ENCODE measurements around the gene DYNC1I1. TPM values are rescaled to one million over a fixed set of nuclear protein-coding genes. Genes with fewer than 3 reads are reported as not detected.

Gene DYNC1I1
- polyA plus RNA-seq, 1 donor from 2014 or later, result not detected

DNA sequence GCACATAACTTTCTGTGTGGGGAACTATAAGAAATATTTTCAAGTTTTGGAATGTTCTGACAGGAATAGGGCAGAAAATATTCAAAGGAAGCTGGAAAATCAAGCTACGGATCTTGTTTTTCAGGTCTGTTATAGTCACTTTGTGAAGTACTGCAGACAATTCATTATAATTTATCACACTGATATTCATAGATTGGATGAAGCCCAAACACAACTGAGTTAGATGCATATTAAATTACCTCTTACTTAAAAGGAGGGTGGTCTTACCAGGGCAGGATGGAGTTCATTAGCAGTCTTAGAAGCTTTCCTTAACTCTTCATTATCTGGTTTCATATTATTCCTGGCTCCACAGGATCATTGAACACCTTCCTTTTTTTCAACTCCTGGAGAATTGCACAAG is 242.3 kb downstream of the DYNC1I1 start:
- H3K9me3 Mint-ChIP-seq, result no peaks in the 10 kb centered on the region

DNA sequence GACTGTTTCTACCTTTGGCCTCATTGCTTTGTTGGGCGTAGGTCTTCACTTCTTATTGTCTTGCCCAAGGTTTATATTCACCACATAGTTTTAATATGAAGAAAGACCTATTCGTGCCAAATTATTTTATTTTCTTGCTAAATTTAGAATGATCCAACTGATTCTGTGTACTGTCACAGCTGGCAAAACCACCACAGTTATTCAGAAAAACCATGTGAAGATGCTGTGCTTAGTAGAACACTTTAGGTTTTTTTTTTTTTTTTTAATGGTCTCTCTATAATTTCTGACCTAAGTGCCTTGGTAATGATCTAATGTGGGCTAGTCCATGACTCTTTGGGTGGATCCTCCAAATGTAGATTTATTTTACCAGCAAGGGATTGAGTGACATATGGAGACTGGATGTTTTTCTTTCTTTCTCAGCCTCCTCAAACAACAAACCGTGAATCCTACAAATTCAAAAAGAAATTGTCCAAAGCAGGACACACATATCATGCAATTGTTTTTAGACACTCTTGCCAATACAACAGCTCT is 243.8 kb downstream of the DYNC1I1 start:
- Mint-ChIP-seq H3K36me3 (peaks cover 3% of the 10 kb centered on the region), H3K27me3 (peaks cover 2% of the 10 kb centered on the region), H3K4me1 (no peaks in the 10 kb centered on the region), H3K27ac (no peak overlapping the region), H3K9me3 (no peaks in the 10 kb centered on the region), H3K4me3 (no peak overlapping the region)

More for the DNA sequence above, 242.3 kb downstream of the DYNC1I1 start:
- Mint-ChIP-seq H3K4me3 (no peak overlapping the region), H3K36me3 (peaks cover 3% of the 10 kb centered on the region), H3K27me3 (peaks cover 2% of the 10 kb centered on the region), H3K4me1 (no peaks in the 10 kb centered on the region), H3K27ac (no peak overlapping the region)

DNA sequence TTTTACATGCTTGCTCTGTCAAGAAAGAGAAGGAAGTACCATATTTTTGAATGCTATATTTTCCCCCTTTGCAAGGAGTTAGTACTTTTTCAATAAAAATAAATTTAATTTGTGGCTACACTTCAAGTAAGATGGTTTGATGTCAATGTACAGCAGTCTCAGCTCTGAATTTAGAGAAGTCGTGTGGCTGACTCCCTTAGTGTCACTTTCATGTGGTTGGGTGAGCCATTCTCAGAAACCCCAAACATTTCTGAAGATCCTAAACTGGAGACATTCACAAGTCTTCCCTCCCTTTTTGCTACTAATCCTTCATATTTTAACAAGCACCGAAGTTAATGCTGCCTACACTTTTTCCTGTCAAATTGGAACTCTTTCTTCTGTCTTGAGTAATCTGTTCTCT is 244.4 kb downstream of the DYNC1I1 start:
- Mint-ChIP-seq H3K9me3 (no peaks in the 10 kb centered on the region), H3K27ac (no peak overlapping the region), H3K4me1 (no peaks in the 10 kb centered on the region), H3K4me3 (no peak overlapping the region), H3K36me3 (peaks cover 3% of the 10 kb centered on the region), H3K27me3 (peaks cover 2% of the 10 kb centered on the region)

DNA sequence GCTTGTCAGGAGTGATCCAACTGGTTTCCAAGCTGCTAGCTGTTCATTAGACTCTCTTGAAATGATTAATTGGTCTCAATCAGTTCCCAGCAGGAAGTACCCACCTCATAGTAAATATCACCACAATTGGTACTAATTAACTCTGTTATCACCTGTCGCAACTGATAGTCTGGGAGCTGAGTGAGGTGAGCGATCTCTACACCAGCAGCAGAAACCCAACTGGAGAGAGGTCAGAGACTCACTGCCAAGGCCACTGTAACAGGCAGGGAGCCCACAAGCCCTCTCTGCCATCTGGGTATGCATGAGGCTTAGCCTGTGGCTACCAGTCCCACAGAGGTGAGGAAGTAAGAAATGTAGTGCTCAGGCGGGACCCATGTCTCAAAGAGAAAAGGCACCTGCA is 245.5 kb downstream of the DYNC1I1 start:
- peaks cover 2% of the 10 kb centered on the region for H3K27me3 Mint-ChIP-seq
- no peaks in the 10 kb centered on the region for H3K9me3 Mint-ChIP-seq
- no peak overlapping the region for H3K4me3 Mint-ChIP-seq
- H3K36me3 Mint-ChIP-seq, result peaks cover 2% of the 10 kb centered on the region
- no peaks in the 10 kb centered on the region for H3K4me1 Mint-ChIP-seq
- H3K27ac Mint-ChIP-seq, result no peak overlapping the region

DNA sequence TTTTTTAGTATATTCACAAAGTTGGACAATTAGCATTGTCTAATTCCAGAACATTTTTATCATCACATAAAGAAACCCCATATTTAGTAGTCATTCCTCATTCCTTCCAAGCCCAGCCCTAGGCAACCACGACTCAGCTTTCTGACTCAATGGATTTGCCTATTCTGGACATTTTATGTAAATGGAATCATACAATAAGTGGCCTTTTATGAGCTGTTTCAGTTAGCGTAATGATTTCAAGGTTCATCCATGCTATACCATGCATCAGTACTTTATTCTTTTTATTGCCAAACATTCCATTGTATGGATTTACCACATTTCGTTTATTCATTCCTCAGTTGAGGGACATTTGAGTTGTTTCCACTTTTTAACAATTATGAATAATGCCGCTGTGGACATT is 249.2 kb downstream of the DYNC1I1 start:
- Mint-ChIP-seq H3K9me3 (no peaks in the 10 kb centered on the region), H3K36me3 (no peaks in the 10 kb centered on the region), H3K27ac (no peak overlapping the region), H3K4me3 (no peak overlapping the region), H3K4me1 (no peaks in the 10 kb centered on the region), H3K27me3 (peaks cover 4% of the 10 kb centered on the region)

- no peaks in the 10 kb centered on the region for H3K36me3 Mint-ChIP-seq
- H3K27me3 Mint-ChIP-seq, result peaks cover 6% of the 10 kb centered on the region
- no peak overlapping the region for H3K4me3 Mint-ChIP-seq
- no peak overlapping the region for H3K27ac Mint-ChIP-seq
- H3K9me3 Mint-ChIP-seq, result no peaks in the 10 kb centered on the region
- no peaks in the 10 kb centered on the region for H3K4me1 Mint-ChIP-seq
Measured at GRCh38 chr7:96023387-96023786, 251.0 kb downstream of the DYNC1I1 start.

GRCh38 chr7:96026010-96026409 is 253.7 kb downstream of the DYNC1I1 start:
- Mint-ChIP-seq H3K36me3 (no peaks in the 10 kb centered on the region), H3K27me3 (peaks cover 7% of the 10 kb centered on the region)

GRCh38 chr7:96026611-96027010 is 254.3 kb downstream of the DYNC1I1 start:
- Mint-ChIP-seq H3K9me3 (no peaks in the 10 kb centered on the region), H3K27me3 (peaks cover 7% of the 10 kb centered on the region), H3K4me1 (no peaks in the 10 kb centered on the region), H3K4me3 (no peak overlapping the region), H3K27ac (peak overlapping the region in 1 of 3 donors; percentile 16), H3K36me3 (no peaks in the 10 kb centered on the region)

More at GRCh38 chr7:96026010-96026409, 253.7 kb downstream of the DYNC1I1 start:
- Mint-ChIP-seq H3K4me3 (no peak overlapping the region), H3K27ac (no peak overlapping the region), H3K4me1 (no peaks in the 10 kb centered on the region), H3K9me3 (no peaks in the 10 kb centered on the region)

GRCh38 chr7:96028729-96029128 is 256.4 kb downstream of the DYNC1I1 start:
- Mint-ChIP-seq H3K4me3 (no peak overlapping the region), H3K36me3 (no peaks in the 10 kb centered on the region), H3K27ac (no peak overlapping the region), H3K9me3 (no peaks in the 10 kb centered on the region), H3K27me3 (peaks cover 5% of the 10 kb centered on the region), H3K4me1 (no peaks in the 10 kb centered on the region)

GRCh38 chr7:96033009-96033598 is 260.8 kb downstream of the DYNC1I1 start:
- Mint-ChIP-seq H3K4me1 (no peaks in the 10 kb centered on the region), H3K4me3 (no peak overlapping the region), H3K36me3 (no peaks in the 10 kb centered on the region), H3K27me3 (peaks cover 2% of the 10 kb centered on the region), H3K27ac (no peak overlapping the region), H3K9me3 (no peaks in the 10 kb centered on the region)

GRCh38 chr7:96034940-96035727 is 262.8 kb downstream of the DYNC1I1 start:
- Mint-ChIP-seq H3K27ac (no peak overlapping the region), H3K9me3 (no peaks in the 10 kb centered on the region), H3K36me3 (no peaks in the 10 kb centered on the region), H3K27me3 (peaks cover 2% of the 10 kb centered on the region), H3K4me1 (no peaks in the 10 kb centered on the region), H3K4me3 (no peak overlapping the region)

GRCh38 chr7:96040250-96040772 is 268.0 kb downstream of the DYNC1I1 start:
- H3K27ac Mint-ChIP-seq, result no peak overlapping the region

DNA sequence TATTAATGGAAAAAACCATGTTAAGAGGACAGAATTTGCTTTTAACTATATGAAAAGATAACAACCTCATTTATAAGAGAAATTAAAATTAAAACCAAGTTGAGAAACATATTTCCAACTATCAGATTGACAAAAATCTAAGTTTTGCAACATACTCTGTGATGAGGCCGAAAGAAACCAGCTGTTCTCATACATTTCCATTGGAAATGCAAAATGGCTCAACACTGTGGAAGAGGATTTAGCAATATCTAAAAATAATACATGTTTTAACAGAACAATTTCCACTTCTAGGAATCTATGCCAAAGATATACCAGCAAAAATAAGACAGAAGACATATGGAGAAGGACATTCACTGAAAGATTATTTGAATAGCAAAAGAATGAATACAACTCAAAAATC is 268.8 kb downstream of the DYNC1I1 start:
- no peak overlapping the region for H3K4me3 Mint-ChIP-seq
- H3K4me1 Mint-ChIP-seq, result no peaks in the 10 kb centered on the region
- no peaks in the 10 kb centered on the region for H3K36me3 Mint-ChIP-seq
- peaks cover 5% of the 10 kb centered on the region for H3K27me3 Mint-ChIP-seq
- no peak overlapping the region for H3K27ac Mint-ChIP-seq
- H3K9me3 Mint-ChIP-seq, result no peaks in the 10 kb centered on the region

More at GRCh38 chr7:96040250-96040772, 268.0 kb downstream of the DYNC1I1 start:
- H3K36me3 Mint-ChIP-seq, result no peaks in the 10 kb centered on the region
- no peaks in the 10 kb centered on the region for H3K9me3 Mint-ChIP-seq
- peak overlapping the region in 1 of 4 donors; percentile 41 for H3K4me3 Mint-ChIP-seq
- no peaks in the 10 kb centered on the region for H3K4me1 Mint-ChIP-seq
- H3K27me3 Mint-ChIP-seq, result peaks cover 5% of the 10 kb centered on the region

GRCh38 chr7:96045181-96045580 is 272.8 kb downstream of the DYNC1I1 start:
- Mint-ChIP-seq H3K4me3 (no peak overlapping the region), H3K4me1 (no peaks in the 10 kb centered on the region), H3K27ac (no peak overlapping the region), H3K27me3 (peaks cover 5% of the 10 kb centered on the region), H3K36me3 (no peaks in the 10 kb centered on the region), H3K9me3 (no peaks in the 10 kb centered on the region)

GRCh38 chr7:96045919-96046318 is 273.6 kb downstream of the DYNC1I1 start:
- Mint-ChIP-seq H3K4me3 (no peak overlapping the region), H3K4me1 (no peaks in the 10 kb centered on the region), H3K36me3 (no peaks in the 10 kb centered on the region), H3K9me3 (no peaks in the 10 kb centered on the region), H3K27ac (no peak overlapping the region), H3K27me3 (peaks cover 3% of the 10 kb centered on the region)

Measured in IgD-negative memory B cell (primary cell).